AG09309 (cell line): ENCODE data around the gene TGIF1.
A peak's percentile ranks its signal among the peaks of the same experiment; 100 is the strongest.

ENCODE experiments used
- DNase-seq: peaks from one replicate; pipeline ENCODE4 v3.0.0-alpha.2; 2010; ENCODE audit warnings: low read depth
- H3K4me3 ChIP-seq: 2 replicates; pipeline ENCODE4 v1.5.1; 2011; ENCODE audit warnings: mild to moderate bottlenecking, low read depth, low read length, moderate library complexity; ENCODE audit not compliant: control insufficient read depth
- TF ChIP-seq, protein P1 (sequence below): IDR thresholded peaks from 2 replicates; pipeline ENCODE4 v1.5.1; 2011; ENCODE audit warnings: mild to moderate bottlenecking, low read depth, low read length, inconsistent platforms; ENCODE audit not compliant: insufficient read depth, control insufficient read depth; ENCODE audit errors: missing control alignments

The TGIF1 gene

DNA sequence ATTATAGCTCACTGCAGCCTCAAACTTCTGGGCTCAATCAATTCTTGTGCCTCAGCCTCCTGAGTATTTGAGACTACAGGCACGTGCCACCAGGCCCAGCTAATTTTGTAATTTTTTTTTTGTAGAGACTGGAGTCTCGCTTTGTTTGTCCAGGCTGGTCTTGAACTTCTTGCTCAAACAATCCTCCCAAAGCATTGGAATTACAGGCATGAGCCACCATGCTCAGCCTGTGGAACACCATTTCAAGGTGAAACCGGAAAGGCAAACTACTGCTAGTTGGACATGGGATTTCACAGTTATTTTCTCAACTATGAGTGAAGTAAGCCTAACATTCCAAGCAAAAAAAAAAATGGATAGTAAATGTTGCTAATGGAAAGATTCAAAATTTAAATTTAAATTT, 20.9 kb upstream of the TGIF1 start:
- DNase-seq, result no peak
- H3K4me3 ChIP-seq, result no peak overlapping the region
- TF ChIP-seq, protein P1, sequence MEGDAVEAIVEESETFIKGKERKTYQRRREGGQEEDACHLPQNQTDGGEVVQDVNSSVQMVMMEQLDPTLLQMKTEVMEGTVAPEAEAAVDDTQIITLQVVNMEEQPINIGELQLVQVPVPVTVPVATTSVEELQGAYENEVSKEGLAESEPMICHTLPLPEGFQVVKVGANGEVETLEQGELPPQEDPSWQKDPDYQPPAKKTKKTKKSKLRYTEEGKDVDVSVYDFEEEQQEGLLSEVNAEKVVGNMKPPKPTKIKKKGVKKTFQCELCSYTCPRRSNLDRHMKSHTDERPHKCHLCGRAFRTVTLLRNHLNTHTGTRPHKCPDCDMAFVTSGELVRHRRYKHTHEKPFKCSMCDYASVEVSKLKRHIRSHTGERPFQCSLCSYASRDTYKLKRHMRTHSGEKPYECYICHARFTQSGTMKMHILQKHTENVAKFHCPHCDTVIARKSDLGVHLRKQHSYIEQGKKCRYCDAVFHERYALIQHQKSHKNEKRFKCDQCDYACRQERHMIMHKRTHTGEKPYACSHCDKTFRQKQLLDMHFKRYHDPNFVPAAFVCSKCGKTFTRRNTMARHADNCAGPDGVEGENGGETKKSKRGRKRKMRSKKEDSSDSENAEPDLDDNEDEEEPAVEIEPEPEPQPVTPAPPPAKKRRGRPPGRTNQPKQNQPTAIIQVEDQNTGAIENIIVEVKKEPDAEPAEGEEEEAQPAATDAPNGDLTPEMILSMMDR, result no peak

DNA sequence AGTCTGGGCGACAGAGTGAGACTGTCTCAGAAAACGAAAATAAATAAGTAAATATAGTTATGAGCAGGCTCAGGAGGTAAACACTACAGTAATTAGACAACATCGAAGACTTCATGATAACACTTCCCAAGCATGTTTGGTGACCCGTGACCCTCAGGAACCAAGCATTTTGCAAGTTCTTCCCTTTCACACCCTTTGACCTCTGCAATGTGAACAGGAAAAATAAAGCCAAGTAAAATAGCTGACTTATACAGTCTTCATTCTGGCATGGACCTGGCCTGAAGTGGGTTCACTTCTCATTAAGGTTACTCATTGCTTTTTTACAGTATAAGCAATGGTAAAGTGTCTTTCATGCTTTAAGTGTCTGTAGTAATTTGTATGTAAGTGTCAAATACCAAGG, 15.3 kb upstream of the TGIF1 start:
- TF ChIP-seq, protein P1, result no peak
- no peak for DNase-seq
- H3K4me3 ChIP-seq, result no peak overlapping the region

DNA sequence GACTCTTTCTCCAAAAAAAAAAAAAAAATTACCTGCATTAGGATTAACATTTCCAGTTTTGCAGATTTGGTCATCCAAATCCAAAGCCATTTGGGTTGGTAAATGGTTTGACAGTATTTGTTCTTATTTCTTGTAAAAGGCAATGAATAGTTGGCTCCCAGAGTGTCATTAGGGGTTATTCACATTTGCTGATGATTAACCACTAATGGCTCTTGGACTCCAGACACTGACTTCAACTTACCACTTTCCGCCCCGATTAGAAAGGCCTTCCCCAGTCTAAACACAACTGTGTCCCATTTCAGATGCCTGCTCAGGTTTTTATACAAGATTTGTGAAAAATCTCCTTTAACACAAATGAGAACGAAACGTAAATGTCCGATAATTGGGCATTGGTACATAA, 9.6 kb upstream of the TGIF1 start:
- TF ChIP-seq, protein P1, result no peak
- DNase-seq, result no peak
- H3K4me3 ChIP-seq, result no peak overlapping the region

DNA sequence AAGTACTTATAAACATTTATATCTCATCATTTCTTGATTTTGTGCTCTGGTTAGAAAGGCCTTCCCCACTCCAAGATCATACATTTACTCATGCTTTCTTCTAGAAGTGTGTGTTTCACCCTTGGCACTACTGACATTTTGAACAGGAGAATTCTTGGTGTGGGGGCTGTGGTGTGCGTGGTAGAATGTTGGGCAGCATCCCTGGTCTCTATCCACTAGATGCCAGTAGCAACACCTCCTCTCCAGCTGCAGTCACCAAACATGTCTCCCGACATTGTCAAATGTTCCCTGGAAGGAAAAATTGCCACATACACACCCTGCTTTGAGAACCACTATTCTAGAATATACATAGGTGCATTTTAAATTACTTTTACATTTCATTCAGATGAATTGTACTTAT, 8.7 kb upstream of the TGIF1 start:
- no peak for DNase-seq
- no peak overlapping the region for H3K4me3 ChIP-seq
- TF ChIP-seq, protein P1, result peak; percentile 49

DNA sequence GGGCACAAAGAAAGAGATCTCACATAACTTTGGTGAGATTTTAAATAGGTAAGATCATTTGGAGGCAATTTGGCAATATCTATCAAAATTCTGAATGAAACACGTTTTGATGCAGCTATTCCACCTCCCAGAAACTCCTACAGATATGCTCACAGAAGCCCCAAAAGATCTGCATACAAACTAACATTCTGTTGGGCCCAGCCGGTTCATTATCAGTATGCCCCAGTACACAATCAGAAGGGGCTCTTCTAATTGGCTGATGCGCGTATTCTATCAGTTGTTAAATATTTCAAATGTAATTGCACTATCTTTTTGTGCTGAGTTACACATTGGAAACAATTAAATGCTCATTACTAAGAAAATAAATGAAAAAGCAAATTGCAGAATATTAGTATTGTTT, 7.1 kb upstream of the TGIF1 start:
- TF ChIP-seq, protein P1, result no peak
- H3K4me3 ChIP-seq, result no peak overlapping the region
- no peak for DNase-seq

DNA sequence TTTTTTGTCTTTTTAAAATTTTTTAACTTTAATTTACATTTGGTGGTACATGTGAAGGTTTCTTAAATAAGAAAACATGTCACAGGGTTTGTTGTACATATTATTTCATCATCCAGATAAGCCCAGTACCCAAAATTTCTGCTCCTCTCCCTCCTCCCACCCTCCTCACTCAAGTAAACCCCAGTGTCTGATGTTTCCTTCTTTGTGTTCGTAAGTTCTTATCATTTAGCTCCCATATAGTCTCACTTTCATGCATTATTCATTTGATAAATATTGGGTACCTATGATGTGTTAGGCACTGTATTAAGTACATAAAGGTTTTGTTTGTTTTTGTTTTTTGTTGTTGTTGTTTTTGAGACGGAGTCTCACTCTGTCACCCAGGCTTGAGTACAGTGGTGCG, 5.7 kb upstream of the TGIF1 start:
- DNase-seq, result no peak
- TF ChIP-seq, protein P1, result no peak
- H3K4me3 ChIP-seq, result no peak overlapping the region

DNA sequence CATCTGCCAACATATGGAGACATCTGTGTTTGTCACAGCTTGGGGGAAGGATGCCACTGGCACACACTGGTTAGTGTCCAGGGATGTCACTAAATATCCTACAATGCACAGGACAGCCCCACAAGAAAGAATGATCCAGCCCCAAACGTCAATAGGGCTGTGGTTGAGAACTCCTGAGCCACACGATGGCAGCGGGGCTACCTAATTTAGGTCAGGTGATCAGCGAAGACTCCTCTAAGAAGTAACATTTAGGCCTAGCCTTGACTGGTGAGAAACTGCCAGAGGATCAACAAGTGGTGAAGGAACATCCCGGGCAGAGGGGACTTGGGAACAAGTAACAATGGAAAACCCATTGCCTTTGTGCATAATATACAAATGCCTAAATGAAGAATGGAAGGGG, 5.0 kb upstream of the TGIF1 start:
- no peak for DNase-seq
- TF ChIP-seq, protein P1, result no peak
- H3K4me3 ChIP-seq, result no peak overlapping the region
